ENCODE results near the gene HNF4A.
"Not testable (repeated sequence)": the region's sequence is repeated elsewhere in the genome, so short reads cannot be mapped to it uniquely, and the experiment has no call there.

HNF4A gene

GRCh38 chr20:44326391-44327159 is 28.9 kb upstream of the HNF4A start:
- H3K4me3 ChIP-seq (ENCODE audit: low read length): peak overlapping the region; percentile 78

DNA sequence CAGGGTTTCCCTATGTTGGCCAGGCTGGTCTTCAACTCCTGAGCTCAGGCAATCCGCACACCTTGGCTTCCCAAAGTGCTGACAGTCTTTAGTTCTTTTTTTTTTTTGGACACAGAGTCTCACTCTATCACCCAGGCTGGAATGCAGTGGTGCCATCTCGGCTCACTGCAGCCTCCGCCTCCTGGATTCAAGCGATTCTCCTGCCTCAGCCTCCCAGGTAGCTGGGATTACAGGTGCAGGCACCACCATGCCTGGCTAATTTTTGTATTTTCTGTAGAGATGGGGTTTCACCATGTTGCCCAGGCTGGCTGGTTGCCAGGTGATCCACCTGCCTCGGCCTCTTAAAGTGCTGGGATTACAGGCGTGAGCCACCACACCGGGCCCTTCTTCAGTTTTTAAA is 27.8 kb upstream of the HNF4A start:
- H4K20me1 ChIP-seq (ENCODE audit: insufficient read depth, low read length); H3K4me3 ChIP-seq (ENCODE audit: low read length); H3K27me3 ChIP-seq (ENCODE audit: low read depth, low read length); H3K79me2 ChIP-seq (ENCODE audit: low read length); H3K27ac ChIP-seq (ENCODE audit: low read length); H3K4me1 ChIP-seq (ENCODE audit: low read length); H3K4me2 ChIP-seq (ENCODE audit: low read length); H3K9ac ChIP-seq (ENCODE audit: low read length); H2AFZ ChIP-seq (ENCODE audit: low read depth, low read length); H3K36me3 ChIP-seq (replicated peaks; ENCODE audit: low read depth, low read length); H3K9me3 ChIP-seq (ENCODE audit: insufficient read depth, low read length): not testable (repeated sequence)

More at GRCh38 chr20:44326391-44327159, 28.9 kb upstream of the HNF4A start:
- Histone ChIP-seq H3K9ac (ENCODE audit: low read length) (peak overlapping the region; percentile 68), H3K4me1 (ENCODE audit: low read length) (peaks cover 5% of the 10 kb centered on the region; the same call in 1 of the 2 replicates), H3K9me3 (ENCODE audit: insufficient read depth, low read length) (no peaks in the 10 kb centered on the region), H3K79me2 (ENCODE audit: low read length) (no peaks in the 10 kb centered on the region), H3K36me3 (replicated peaks; ENCODE audit: low read depth, low read length) (no peaks in the 10 kb centered on the region), H3K27me3 (ENCODE audit: low read depth, low read length) (no peaks in the 10 kb centered on the region), H3K4me2 (ENCODE audit: low read length) (peak overlapping the region; percentile 88), H4K20me1 (ENCODE audit: insufficient read depth, low read length) (no peaks in the 10 kb centered on the region), H2AFZ (ENCODE audit: low read depth, low read length) (peak overlapping the region; percentile 97), H3K27ac (ENCODE audit: low read length) (no peak overlapping the region)
- TF ChIP-seq, protein P1, sequence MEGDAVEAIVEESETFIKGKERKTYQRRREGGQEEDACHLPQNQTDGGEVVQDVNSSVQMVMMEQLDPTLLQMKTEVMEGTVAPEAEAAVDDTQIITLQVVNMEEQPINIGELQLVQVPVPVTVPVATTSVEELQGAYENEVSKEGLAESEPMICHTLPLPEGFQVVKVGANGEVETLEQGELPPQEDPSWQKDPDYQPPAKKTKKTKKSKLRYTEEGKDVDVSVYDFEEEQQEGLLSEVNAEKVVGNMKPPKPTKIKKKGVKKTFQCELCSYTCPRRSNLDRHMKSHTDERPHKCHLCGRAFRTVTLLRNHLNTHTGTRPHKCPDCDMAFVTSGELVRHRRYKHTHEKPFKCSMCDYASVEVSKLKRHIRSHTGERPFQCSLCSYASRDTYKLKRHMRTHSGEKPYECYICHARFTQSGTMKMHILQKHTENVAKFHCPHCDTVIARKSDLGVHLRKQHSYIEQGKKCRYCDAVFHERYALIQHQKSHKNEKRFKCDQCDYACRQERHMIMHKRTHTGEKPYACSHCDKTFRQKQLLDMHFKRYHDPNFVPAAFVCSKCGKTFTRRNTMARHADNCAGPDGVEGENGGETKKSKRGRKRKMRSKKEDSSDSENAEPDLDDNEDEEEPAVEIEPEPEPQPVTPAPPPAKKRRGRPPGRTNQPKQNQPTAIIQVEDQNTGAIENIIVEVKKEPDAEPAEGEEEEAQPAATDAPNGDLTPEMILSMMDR (IDR thresholded peaks at IDR 0.05; ENCODE audit: low read depth, low read length): peak; percentile 46
- TF ChIP-seq EZH2phosphoT487 (IDR thresholded peaks at IDR 0.05; ENCODE audit: low read depth): no peak

DNA sequence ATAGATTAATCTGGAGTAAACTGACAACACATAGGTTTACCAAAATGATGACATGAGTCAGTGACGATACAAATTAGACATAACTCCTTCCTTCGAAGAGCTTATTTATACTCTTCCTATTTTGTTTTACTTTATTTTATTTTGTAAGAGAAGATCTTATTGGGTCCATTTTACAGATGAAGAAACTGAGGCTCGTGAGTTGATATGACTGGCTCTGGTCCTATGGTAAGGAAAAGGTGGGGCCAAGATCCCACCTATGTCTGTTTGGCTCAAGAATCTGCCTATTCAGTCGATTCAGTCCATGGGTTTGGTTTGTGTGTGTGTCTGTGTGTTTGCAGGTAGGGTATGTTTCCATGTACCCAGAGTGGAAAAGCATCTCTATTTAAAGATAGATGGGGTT is 27.1 kb upstream of the HNF4A start:
- Histone ChIP-seq H3K79me2 (ENCODE audit: low read length) (no peaks in the 10 kb centered on the region), H3K36me3 (replicated peaks; ENCODE audit: low read depth, low read length) (no peaks in the 10 kb centered on the region), H3K27ac (ENCODE audit: low read length) (no peak overlapping the region), H3K27me3 (ENCODE audit: low read depth, low read length) (no peaks in the 10 kb centered on the region), H3K4me2 (ENCODE audit: low read length) (no peak overlapping the region), H4K20me1 (ENCODE audit: insufficient read depth, low read length) (no peaks in the 10 kb centered on the region), H2AFZ (ENCODE audit: low read depth, low read length) (no peak overlapping the region), H3K4me1 (ENCODE audit: low read length) (peaks cover 5% of the 10 kb centered on the region; the same call in 1 of the 2 replicates), H3K4me3 (ENCODE audit: low read length) (no peak overlapping the region), H3K9me3 (ENCODE audit: insufficient read depth, low read length) (no peaks in the 10 kb centered on the region), H3K9ac (ENCODE audit: low read length) (no peak overlapping the region)
- TF ChIP-seq, protein P1 (IDR thresholded peaks at IDR 0.05; ENCODE audit: low read depth, low read length): no peak
- no peak for TF ChIP-seq EZH2phosphoT487 (IDR thresholded peaks at IDR 0.05; ENCODE audit: low read depth)

DNA sequence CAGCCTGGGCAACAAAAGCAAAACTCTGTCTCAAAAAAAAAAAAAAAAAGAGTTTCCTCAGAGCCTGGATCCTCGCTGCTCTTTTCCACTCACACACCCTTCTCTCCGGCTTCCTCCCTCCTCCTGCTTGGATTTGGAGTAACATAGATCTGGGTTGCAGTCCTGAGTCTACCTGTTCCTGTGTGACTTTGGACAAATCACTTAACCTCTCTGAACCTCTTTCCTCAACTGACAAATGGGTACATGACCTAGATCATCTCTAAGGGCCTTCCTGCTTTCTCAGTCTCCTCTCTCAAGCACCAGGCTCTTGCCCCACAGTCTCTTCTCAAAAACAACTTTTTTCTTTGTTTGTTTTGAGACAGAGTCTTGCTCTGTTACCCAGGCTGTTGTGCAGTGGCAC is 24.3 kb upstream of the HNF4A start:
- Histone ChIP-seq H3K36me3 (replicated peaks; ENCODE audit: low read depth, low read length) (no peaks in the 10 kb centered on the region), H3K9ac (ENCODE audit: low read length) (no peak overlapping the region), H3K79me2 (ENCODE audit: low read length) (no peaks in the 10 kb centered on the region), H3K9me3 (ENCODE audit: insufficient read depth, low read length) (no peaks in the 10 kb centered on the region), H4K20me1 (ENCODE audit: insufficient read depth, low read length) (no peaks in the 10 kb centered on the region), H2AFZ (ENCODE audit: low read depth, low read length) (no peak overlapping the region), H3K27ac (ENCODE audit: low read length) (no peak overlapping the region), H3K27me3 (ENCODE audit: low read depth, low read length) (peaks cover 5% of the 10 kb centered on the region; the same call in 1 of the 2 replicates), H3K4me3 (ENCODE audit: low read length) (no peak overlapping the region), H3K4me1 (ENCODE audit: low read length) (peaks cover 5% of the 10 kb centered on the region; the same call in 1 of the 2 replicates), H3K4me2 (ENCODE audit: low read length) (no peak overlapping the region)
- TF ChIP-seq, protein P1 (IDR thresholded peaks at IDR 0.05; ENCODE audit: low read depth, low read length): no peak
- TF ChIP-seq EZH2phosphoT487 (IDR thresholded peaks at IDR 0.05; ENCODE audit: low read depth): no peak
